HG03039 (cell line): ENCODE measurements around the gene SRPK3.
"Not testable (repeated sequence)": the region's sequence is repeated elsewhere in the genome, so short reads cannot be mapped to it uniquely, and the experiment has no call there.

Experiments
- ATAC-seq: cut with Tn5 transposase; IDR thresholded peaks from one replicate; pipeline ENCODE4 v1.9.1; 2021; ENCODE audit warnings: mild to moderate bottlenecking, moderate library complexity; ENCODE audit not compliant: unreplicated experiment

Gene SRPK3

DNA sequence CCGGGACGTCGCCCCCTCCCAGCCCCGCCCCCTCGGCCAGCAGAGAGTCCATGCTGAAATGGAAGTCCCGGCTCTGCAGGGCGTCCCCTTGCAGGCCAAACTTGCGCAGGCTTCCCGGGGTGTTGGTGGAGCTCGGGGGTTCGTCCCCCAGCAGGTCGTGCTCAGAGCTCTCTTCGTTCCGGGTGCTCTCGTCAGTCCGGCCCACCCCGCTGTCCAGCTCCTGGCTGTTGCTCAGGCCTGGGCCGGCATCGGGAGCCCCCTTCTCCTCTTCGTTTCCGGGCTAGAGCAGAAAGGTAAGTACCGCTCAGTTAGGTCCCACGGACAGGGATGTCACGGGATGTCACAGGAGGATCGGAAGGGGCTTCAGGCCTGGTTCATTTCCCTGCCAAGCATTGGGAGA is 23.8 kb downstream of the SRPK3 start:
- ATAC-seq: no peak

DNA sequence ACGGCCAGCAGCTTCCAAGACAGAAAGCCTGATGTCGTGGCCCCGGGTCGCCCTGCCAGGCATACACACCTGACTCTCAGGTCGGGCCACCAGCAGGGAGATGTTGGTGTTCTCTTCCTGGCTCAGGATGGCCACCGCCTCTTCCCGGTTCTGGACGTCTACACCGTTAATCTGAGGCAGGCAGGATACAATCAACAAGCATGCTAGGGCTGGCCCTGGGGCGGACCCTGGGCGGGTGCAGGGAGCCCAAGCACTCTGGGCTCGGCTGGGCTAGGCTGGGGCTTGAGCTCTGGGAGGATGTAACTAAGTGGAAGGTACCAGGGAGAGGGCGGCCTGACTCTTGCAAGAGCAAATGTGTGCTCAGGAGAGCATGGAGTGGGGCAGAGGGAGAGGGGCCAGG is 24.6 kb downstream of the SRPK3 start:
- ATAC-seq: no peak

DNA sequence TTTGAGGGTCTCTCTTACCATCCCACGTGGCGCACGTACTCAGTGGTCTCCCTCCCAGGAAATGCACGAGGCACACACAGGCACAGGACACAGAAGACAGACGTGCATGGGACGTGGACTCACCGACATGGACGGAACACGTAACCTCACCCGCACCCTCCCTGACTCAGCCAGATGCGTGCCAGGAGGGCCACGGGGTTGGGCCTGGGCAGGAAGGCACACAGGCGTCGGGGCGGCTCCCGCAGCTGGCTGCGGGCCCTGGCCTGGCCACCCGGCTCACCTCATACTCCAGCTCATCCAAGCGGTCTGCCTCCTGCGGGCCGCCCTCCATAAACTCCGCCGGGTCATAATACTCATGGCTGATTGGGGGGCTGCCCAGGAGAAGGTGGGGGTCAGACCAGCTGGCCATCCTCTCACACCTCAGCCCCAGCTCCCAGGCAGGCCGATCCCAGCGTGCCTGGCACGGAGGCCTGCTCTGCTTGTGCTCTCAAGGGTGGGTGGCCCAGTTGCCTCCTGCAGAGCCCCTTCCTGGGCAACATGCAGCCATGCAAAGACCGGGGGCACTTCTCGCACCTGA is 26.2 kb downstream of the SRPK3 start:
- no peak for ATAC-seq

DNA sequence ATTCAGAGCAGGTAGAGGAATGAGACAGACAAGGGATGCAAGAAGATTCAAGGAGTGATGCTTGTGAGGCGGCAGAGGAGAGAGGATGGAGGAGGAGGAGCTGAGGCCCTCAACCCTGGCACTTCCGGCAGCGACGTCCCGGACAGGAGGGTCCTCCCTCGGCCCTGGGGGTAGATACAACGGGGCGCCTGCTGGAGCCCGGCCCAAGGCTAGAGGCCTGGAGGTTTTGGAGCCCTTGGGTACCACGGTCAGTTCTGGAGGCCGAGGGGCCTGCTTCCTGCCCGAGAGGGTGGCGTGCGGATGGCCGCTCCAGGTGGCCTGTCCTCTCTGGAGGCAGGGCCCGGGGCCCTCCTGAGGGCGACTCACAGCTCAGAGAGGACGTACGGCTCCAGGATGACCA is 27.1 kb downstream of the SRPK3 start:
- no peak for ATAC-seq

DNA sequence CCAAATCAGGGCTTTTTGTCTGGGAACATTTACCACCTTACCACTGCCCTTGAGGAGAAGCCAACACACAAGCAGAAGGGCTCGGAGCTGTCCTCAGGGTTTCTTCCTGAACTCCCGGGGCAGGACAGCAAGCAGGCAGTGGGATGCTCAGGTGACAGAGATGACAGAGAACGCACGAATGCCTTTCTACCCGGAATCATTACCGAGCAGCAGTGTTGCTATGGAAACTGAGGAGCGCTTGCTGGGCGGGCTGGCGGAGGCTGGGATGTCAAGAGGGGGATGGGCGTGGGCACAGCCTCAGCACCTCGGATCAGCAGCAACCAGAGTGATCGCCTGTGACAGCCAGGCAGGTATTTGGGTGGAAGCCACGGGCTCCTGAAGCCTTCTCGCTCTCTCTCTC is 31.4 kb downstream of the SRPK3 start:
- no peak for ATAC-seq

DNA sequence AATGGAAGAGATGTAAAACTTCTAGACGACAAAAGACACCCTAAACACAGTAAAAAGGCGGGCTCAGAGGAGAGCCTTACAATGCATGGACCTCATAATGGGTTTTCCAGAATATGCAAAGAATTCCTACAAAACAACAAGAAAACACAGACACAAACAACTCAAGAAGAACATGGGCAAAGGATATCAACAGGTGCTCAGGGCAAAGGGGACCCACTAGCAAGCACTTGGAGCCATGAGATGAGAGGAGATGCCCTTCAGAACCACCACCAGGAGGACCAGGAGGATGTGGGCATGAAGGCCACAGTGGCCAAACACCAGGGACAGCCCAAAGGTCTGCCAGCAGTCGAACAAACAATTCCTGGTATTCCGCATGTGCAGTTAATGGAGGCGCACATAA is 32.3 kb downstream of the SRPK3 start:
- no peak for ATAC-seq

DNA sequence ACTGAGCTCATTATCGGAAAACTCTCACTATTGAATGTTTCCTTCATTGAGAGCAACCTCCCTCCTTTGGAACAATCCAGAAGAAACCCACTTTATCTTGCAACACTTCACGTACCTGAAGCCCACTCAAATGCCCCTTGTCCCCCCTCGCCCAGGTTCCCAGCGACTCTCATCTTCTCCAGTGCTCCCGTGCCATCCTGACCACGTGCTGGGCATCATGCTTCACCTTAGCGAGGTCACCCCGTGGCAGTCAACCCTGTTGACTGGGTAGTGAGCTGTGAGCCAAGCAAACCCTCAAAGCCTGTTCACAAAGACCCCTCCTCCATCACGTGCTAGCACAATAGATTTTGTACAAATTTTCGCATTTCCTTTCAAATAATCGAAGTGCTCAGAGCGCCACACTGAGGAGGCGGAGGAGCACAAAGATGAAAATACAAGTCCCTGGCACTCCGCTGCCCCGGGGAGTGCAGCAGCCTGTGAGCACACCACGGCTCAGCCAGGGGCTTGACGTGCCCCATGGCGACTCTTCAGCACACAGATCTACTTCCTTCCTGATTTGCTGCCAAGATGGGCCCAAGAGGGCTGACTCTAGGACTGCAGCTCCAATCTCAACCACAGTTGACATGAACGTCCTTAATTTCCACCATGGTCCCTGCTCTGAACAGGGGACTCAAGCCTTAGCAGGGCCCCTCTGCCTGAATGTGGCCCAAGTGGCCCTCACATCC is 33.9 kb downstream of the SRPK3 start:
- no peak for ATAC-seq

DNA sequence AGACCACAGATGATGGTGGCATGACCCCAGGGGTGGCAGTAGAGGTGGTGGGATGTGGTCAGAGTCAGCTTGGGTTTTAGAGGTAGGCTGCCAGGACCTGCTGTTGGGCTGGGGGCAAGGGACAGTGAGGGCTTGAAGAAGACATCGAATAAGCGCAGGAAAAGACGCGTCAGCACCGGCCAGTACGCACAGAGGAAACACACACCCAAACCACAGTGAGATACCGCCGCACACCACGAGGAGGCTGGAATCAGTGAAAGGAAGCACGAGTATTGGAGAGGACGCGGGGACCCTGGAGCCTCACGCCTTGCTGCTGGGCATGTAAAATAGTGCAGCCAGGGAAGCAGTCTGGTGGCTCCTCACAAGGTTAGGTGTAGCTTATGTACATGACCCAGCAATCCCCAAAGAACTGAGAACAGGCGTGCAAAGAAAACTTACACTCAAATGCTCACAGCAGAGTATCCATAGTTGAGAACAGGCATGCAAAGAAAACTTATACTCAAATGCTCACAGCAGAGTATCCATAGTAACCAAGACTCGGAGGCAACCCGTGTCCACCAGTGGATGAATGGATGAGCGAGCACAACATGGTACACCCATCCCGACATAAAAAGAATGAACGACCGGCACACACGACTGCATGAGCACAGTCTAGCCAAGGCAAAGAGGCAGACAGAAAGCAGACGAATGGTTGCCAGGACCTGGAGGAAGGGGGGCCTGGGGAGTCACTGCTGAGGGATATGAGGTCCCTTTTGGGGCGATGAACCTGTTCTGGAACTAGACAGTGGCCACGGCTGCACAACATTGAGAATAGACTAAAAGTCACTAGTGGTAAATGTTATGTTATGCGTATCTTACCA is 36.2 kb downstream of the SRPK3 start:
- ATAC-seq: no peak

DNA sequence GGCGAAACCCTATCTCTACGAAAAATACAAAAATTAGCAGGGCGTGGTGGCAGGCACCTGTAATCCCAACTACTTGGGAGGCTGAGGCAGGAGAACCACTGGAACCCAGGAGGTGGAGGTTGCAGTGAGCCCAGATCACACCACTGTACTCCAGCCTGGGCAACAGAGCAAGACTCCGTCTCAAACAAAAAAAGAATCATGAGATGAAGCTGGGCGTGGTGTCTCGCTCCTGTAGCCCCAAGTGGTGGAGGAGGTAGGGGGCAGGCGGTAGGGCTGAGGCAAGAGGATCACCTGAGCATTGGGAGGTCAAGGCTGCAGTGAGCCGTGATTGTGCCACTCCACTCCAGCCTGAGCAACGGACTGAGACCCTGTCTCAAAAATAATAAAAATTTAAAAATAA is 37.2 kb downstream of the SRPK3 start:
- ATAC-seq: not testable (repeated sequence)

DNA sequence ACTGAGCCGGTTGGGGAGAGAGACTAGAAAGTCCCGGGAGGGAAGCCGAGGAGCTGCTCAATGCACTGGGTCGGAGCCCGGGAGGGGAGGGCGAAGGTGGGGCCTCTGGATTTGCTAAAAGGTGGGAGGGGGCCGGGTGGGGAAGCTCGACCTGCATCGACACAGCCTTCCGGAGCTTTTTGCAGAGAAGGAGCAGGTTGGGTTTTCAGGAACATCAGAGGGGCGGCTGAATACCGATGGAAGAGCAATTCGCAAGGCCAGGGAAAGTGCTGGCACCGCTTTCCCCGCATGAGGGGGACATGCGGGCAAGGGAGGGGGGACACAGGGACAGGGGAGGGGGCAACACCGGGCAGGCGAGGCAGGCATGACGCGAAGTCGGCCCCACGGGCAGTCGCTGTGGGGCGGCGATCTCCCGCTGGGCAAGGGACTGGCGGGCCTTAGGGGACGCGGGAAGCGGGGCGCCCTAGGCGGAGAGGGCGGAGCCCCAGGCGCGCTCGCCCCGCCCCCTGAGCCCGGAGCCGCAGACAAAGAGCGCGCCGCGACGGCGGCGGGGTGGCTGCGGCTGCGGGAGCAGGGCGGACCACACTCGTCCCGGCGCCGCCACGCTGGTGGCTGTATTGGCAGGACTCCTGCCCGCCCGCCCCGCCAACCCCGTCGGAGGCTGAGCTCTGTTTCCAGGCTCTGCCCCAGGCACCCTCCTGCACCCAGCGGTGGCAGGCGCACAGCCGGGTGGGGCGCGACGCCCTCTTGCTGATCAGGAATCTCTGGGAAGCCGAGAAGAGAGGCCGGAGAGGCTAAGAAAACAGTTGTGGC is 37.9 kb downstream of the SRPK3 start:
- no peak for ATAC-seq

DNA sequence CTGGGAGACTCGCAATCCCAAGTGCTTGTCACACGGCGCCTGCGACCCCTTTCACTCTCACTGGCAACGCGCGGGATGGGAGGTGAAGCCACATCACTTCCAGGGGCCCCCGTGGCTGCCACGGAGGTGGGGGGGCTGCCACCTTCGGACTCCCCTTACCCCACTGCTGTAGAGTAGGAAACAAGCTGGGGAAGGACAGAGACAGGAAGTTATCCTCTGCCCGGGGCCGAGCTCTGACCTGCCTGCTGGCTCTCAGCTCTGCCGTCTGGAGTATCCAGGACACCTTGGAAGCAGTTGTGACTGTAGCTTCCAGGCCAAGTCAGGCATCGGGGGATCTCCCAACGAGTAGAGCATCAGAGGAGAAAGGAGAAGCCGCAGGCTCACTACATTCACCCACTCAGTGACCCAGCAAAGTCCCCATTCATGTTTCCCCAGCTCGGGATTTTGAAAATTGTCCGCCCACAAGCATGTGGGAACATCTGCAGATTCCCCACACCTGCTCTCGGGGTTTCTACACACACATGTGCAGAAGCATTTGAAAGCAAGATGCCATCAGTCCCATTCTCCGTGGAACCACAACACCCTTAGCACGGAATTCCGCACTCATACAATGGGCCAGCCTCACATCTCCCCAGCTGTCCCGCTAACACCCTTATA is 38.7 kb downstream of the SRPK3 start:
- ATAC-seq: no peak

DNA sequence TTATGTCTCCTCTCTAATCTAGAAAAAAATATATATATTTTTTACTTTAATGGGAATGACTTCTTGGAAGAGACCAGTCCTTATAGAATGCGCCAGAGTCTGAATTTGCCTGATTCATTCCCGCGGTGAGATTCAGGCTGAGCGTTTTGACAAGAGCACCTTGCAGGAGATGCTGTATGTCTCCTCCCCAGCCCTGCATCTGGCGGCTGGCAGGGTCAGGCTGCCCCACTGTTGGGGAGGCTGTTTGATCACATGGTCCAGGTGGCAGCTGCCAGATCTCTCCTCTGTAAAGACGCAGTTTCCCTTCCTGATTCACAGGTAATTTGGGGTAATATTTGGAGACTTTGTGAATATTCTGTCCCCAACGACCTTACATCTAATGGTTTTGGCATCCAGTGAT is 39.8 kb downstream of the SRPK3 start:
- no peak for ATAC-seq

DNA sequence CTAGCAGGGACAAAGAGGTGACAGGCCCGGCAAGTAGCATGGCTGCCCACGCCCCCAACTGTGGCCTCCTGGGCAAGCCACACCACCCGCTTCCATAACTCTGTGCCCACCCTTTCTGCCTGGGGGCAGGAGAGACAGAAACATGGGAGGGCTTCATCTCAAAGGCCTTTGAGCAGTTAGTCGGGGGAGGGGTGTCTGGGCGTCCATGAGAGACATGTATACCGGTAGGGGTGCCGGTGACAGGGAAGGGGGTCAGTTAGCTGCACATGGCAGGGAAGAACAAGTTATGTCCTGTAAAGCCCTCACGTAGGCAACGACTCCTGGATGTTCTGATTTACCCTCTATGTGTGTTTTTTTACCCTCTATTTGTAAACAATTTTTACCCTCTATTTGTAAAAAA is 40.2 kb downstream of the SRPK3 start:
- ATAC-seq: no peak

DNA sequence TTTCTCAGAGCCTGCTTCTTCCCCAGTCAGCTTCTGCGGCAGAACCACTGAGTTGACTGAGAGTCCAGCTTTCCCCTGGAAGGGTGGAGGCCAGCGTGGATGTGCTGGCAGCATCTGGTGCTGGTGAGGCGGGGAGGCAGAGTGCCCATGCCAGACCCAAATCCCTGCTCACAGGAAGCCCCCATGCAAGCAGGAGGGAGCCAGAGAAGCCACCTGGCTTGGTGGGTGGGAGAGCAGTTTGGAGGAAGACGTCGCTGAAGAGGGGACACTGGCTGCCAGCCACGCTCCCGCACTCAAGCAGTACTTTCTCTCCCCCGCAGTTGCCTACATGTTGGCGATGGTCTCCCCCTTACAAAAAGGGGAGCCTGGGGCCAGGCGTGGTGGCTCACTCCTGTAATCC is 43.5 kb downstream of the SRPK3 start:
- no peak for ATAC-seq

DNA sequence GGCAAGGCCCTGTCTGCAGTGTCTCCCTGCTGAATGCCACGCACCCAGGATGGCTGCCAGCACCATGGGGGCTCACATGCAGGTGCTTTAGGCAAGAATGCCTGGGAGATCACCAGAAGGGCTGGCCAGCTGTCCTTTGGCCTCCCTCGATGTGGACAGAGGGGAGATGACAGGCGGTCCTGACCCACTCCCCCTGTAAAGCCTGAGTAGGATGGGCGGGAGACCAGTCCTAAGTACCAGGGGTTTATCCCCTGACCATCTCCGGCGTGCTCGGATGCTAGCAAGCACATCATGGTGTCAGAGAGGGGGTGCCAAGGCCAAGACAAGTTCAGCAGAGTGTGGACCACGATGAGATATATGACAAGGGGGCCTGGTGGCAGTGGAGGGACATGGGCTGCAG is 44.2 kb downstream of the SRPK3 start:
- ATAC-seq: no peak

DNA sequence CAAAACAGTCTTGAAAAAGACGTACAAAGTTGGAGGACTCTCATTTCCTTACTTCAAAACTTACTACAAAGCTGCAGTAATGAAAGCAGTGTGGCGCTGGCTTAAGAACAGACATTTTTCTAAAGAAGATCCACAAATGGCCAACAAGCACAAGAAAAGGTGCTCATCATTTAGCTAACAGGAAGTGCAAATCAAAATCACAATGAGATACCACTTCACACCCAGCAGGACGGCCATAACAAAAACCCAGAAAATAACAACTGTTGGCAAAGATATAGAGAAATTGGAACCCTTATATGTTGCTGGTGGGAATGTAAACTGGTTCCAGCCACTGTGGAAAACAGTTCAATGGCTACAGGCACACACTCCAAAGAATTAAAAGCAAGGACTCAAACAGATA is 46.2 kb downstream of the SRPK3 start:
- ATAC-seq: no peak

DNA sequence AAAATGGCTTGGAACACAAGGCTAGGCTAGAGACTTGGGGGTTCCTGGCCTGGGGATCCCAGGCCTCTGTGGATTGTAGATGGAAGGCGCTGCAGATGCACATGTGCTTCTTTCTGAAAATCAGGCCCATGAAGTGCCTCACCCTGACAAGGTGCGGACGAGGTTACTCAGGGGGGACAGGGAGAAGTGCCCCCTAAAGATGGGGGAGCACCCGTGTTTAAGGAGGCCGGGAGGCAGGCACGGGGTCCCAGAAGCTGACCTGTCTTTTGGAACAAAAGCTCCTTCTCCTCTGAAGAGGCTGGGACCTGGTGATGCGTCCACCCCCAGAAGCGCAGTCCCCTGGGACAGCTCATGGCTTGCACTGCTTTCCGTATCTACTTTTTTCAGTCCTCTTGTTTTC is 47.1 kb downstream of the SRPK3 start:
- ATAC-seq: no peak

DNA sequence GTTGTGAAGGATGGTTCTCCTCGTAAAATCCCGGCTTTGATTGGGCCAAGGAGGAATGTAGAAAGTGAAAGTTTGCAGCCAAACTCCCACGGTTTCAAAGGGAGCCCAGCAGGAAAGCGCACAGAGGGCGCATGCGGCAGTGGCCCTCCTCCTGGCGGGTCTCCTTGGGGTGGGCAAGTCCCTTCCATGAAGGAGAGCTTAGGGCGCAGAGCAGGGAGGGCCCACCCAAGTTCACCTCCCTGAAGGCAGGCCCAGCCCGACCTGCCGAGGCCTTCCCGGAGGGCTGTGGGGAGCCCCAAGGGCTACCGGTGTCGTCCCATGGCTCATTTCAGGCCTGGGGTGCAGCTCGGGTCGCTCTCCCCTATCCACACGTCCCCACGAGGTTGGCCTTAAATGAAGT is 47.5 kb downstream of the SRPK3 start:
- ATAC-seq: no peak

DNA sequence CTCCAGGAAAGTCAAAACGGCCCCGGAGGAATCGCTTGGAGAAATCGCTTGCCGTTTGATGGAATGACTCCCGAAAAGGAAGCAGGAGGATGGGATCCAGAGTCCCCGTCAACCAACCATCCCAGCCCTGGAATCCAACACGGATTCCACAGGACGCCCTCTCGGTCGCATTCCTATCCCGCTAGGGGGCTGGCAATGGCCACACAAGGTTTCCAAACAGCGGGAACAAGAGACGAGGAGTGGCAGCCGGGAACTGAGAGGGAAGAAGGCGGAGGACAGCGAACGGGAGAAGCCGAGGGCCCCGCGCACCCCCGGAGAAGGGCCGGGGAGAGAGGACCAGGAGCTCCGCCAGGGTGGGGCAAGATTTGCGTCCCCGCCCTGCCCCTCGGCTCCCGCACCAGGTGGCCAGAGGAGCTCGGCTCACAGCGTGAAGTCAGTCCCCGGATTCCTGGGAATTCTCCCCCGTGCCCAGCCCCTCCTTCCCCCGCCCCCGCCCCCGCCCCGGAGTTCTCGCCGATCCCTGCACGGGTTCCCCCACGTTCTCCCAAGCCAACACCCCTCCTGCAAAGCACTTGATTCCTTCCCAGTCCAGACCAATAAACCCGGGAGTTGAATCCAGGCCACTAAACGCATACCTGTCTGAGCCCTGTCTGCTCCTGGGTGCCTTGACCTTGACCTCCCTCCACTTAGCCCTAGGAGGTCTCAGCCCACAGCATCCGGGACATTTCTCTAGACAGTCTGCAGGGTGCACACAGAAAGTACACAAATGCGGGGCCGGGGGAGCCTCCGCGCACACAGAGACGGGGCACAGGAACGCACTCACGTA is 48.1 kb downstream of the SRPK3 start:
- no peak for ATAC-seq

DNA sequence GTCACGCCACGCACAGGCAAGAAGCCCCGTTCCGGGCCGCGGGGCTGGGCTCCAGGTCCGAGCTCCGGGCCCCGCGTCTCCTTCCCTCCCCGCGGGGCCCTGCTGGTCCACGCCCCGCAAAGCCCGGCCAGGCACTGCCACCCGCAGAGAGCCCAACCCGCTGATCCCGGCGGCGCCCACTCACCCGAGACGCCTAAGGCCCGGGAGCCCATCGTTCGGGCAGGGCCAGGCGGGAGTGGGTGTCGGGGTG is 48.6 kb downstream of the SRPK3 start:
- ATAC-seq: no peak
